GM06990 (cell line): ENCODE results near the gene SEMA3E.

Source experiments
- DNase-seq: peaks from one replicate; pipeline ENCODE4 v3.0.0-alpha.2; 2011; ENCODE audit not compliant: insufficient read length; ENCODE audit errors: extremely low read depth
- H3K27me3 ChIP-seq: replicated peaks from 2 replicates; pipeline ENCODE4 v1.6.0; 2011; ENCODE audit warnings: low read length; ENCODE audit not compliant: control insufficient read depth, insufficient read depth
- H3K36me3 ChIP-seq: 2 replicates; pipeline ENCODE4 v1.5.1; 2011; ENCODE audit warnings: low read length; ENCODE audit not compliant: control insufficient read depth, insufficient read depth
- H3K4me3 ChIP-seq: replicated peaks from 2 replicates; pipeline ENCODE4 v1.5.1; 2011; ENCODE audit warnings: low read depth, mild to moderate bottlenecking, control low read depth, low read length
- TF ChIP-seq, protein P1 (sequence below): IDR thresholded peaks from 2 replicates; pipeline ENCODE4 v1.5.1; 2011; ENCODE audit warnings: low read length, control low read depth, mild to moderate bottlenecking, inconsistent platforms; ENCODE audit not compliant: insufficient read depth, poor library complexity, severe bottlenecking

Gene SEMA3E

DNA sequence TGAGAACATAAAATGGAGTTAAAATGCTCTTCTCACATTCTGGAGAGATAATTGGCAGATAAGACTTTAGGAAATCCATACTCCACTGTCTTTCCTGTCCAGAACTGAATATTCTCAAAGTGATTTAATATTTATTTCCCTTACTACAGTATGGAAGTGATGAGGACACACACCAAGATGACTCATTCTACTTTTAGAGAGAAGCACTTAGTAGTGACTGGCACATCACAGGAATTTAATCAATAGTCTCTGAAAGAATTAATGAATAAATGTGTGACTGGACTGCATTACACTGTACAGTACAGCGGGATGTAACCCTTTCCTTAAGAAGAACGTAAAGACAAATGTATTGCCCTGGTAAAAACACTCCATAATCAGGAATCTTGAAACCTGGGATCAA, 116.7 kb downstream of the SEMA3E start:
- Histone ChIP-seq H3K36me3 (no peaks in the 10 kb centered on the region), H3K27me3 (no peaks in the 10 kb centered on the region), H3K4me3 (no peak overlapping the region)
- no peak for DNase-seq
- TF ChIP-seq, protein P1, sequence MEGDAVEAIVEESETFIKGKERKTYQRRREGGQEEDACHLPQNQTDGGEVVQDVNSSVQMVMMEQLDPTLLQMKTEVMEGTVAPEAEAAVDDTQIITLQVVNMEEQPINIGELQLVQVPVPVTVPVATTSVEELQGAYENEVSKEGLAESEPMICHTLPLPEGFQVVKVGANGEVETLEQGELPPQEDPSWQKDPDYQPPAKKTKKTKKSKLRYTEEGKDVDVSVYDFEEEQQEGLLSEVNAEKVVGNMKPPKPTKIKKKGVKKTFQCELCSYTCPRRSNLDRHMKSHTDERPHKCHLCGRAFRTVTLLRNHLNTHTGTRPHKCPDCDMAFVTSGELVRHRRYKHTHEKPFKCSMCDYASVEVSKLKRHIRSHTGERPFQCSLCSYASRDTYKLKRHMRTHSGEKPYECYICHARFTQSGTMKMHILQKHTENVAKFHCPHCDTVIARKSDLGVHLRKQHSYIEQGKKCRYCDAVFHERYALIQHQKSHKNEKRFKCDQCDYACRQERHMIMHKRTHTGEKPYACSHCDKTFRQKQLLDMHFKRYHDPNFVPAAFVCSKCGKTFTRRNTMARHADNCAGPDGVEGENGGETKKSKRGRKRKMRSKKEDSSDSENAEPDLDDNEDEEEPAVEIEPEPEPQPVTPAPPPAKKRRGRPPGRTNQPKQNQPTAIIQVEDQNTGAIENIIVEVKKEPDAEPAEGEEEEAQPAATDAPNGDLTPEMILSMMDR: no peak

DNA sequence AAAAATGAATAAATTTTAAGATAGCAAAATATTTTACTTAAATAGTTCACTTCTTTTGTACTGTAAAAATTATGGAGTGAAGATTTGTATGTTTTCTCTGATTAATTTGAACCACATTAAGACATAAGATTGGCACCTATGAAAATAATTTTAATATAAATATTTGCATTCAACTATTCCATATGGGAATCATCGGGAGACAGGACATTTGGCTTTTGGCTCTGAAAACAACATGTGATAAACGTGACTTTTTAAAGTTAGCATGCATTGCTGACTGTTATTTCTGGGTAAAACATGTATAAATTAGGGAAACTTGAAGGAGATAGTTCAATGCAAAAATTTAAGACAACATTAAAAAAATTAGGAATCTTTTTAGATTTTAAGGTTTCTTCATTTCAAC, 117.2 kb downstream of the SEMA3E start:
- Histone ChIP-seq H3K27me3 (no peaks in the 10 kb centered on the region), H3K4me3 (no peak overlapping the region), H3K36me3 (no peaks in the 10 kb centered on the region)
- TF ChIP-seq, protein P1: no peak
- DNase-seq: no peak

DNA sequence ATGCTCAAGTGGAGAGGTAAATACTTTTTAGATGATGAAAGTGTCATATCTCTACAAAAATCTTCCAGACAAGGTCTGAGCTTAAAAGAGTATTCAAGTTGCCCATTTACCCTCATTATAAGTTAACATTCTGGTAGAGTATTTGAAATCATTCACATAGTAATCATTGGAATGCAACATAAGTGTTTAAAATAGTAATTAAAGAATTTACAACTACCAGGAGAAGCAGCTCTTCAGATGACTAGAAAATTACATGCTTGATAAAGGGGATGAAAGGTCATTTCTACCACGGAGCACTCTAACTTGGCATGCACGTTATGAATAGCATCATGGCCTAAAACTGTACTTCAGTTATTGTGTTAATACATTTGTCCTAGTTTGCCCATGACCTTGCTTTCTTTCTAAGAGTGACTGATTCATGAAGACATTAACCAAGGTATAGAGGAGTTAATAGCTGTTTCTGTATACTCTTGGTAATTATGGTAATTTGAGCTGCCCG, 120.0 kb downstream of the SEMA3E start:
- Histone ChIP-seq H3K36me3 (no peaks in the 10 kb centered on the region), H3K4me3 (no peak overlapping the region), H3K27me3 (no peaks in the 10 kb centered on the region)
- DNase-seq: no peak
- TF ChIP-seq, protein P1: no peak

DNA sequence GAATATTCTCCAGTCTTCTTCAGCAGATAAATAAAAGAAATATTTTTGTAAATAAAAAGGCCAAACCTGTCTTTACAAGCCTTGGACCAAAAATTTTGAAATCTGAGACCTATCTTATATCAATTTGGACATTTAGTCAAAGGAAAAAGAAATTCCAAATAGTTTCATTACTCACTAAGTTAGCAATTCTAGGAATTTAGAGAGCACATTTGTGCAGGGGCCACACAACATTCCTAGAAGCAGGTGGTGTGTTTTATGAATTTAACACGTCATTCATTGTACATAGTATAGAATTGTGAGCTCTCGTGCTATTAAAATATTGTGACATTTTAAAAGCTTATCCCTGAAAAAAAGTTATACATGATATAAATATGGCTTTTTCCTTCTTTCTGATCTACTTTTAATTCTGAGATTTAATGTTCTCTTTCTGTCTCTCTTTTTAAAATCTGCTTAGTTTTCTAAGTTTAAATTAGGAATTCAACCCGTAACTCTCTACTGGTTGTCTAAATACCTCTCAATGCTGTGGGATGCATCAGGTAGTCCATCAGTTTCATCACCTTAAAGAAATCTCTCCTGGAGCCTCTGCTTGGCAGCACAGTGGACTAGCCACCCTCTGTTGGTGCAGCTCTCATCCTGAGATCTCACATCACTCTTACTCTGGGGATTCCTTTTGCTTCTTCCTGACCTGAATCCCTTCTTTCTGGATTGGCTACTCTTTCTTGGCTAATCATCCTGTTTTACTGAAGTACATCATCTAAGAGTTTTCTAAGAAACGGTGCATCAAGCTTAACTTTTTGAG, 124.5 kb downstream of the SEMA3E start:
- no peak overlapping the region for H3K4me3 ChIP-seq
- TF ChIP-seq, protein P1: no peak
- no peaks in the 10 kb centered on the region for H3K27me3 ChIP-seq
- DNase-seq: no peak
- no peaks in the 10 kb centered on the region for H3K36me3 ChIP-seq

GRCh38 chr7:83520726-83521125, 128.2 kb downstream of the SEMA3E start:
- TF ChIP-seq, protein P1: no peak
- Histone ChIP-seq H3K27me3 (no peaks in the 10 kb centered on the region), H3K36me3 (no peaks in the 10 kb centered on the region), H3K4me3 (no peak overlapping the region)
- DNase-seq: no peak
